ENCODE results near the gene OLIG1.
A peak's percentile ranks its signal among the peaks of the same experiment; 100 is the strongest.

OLIG1 gene

DNA sequence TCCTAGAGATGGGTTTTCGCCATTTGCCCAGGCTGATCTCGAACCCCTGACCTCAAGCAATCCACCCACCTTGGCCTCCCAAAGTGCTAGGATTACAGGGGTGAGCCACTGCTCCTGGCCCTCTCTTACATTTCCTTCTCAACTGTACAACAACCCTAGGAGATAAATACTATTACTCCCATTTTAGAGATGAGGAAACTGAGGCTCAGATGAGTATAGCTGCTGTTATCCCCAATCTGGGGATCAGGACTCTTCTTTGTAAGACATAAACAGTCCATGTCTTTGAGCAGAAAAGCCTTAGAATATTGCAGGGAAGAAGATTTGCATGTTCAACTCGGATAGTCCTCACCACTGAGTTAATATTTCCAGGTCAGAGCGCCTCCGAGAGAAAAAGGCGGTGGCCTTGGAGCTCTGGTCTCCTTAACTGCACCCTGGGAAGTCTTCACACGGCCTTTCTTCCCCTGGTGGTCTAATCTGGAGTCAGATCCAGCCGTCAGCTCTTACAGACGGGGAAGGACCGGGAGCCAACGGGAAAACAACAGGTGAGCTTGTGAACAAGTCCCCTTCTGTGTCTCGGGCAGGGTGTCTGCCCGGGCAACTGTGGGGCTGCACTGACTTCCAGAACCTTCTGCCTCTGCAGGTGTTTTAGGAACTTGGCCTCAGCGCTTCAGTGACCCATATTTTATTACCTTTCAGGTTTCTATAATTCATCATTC, 5.9 kb upstream of the OLIG1 start:
- no peak for DNase-seq

DNA sequence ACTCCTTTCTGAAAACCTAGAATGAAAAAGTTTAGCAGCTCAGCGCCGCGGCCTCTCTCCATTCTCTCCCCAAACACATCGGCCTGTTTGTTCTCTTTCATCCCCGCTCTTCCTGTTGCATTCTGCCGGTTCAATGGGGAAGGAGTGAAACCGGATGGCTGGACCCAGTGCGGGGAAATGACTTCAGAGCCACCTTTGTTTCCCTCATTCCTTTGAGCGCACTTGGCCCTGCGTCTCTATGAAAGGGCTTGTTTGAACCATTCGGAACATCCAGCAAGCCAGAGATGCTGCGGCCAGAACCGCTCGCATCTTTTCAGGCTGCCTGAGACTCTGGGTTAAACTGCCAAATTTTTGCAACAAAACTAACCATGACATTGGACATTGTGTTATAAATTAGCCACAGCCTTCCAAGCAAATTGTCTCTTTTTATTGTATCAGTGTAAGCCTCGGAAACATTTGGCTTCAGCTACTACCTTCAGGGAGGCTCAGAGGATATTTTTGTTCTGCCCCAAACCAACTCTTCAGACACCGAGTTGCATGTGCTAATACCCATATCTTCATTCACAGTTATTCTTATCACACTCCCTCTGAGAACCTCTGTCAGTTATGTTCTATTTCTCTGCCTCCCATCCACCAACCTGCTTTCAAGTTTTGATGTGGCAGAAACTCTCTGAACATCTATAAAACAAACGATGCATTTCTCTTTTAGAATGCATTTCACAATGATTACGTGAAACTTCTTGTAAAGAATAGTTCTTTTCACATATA, 5.1 kb upstream of the OLIG1 start:
- DNase-seq, result peak; percentile 13

DNA sequence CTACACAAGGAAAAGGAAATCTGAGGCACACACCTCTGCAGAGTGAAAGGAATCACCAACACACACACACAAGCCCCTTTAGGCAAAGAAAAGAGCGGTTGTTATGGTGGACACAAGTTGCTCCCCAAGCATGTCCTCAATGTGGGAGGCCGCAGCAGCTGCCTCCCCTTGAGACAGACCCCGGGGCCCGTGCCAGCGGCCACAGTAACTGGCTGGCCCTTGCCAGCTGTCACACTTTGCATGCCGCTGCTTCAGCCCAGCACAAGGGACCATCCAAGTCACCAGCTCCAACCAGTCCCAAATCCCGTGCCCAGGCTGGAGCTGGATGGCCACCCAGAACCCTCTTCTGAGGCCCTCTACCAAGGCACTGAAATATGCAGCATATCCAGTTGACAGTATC, 2.9 kb upstream of the OLIG1 start:
- DNase-seq, result no peak

DNA sequence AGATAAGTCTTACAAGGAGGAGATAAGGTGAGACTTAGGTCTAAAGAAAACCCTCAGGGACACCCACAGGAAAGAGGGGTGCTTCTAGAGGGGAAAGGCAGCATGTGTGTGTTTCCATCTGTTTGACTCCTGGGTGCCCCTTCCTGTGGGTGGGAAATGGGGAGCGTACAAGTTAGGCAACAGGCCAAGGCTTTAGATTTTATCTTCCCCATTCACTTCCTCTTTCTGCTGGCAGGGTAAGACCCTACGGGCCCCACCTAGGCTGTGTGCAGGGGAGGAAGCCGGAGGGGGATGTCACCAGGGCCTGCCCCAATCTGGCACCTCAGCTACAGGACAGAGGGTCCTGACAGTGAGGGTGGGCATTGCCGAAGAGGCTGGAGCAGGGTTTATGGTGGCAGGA, 2.5 kb upstream of the OLIG1 start:
- peak; percentile 69 for DNase-seq

DNA sequence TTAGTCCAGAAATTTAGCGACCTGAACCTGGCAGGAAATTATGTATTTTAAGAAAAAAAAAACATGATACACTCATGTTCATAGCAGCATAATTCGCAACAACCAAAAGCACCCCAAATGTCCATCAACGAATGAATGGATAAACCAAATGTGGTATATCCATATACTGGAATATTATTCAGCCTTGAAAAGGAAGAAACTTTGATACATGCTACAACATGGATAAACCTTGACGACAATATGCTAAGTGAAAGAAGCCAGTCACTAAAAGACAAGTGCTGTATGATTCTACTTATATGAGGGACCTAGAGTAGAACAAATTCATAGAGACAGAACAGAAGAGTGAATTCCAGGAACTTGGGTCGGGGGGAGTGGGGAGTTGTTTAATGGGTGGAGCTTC, 698 bp upstream of the OLIG1 start:
- DNase-seq, result no peak

DNA sequence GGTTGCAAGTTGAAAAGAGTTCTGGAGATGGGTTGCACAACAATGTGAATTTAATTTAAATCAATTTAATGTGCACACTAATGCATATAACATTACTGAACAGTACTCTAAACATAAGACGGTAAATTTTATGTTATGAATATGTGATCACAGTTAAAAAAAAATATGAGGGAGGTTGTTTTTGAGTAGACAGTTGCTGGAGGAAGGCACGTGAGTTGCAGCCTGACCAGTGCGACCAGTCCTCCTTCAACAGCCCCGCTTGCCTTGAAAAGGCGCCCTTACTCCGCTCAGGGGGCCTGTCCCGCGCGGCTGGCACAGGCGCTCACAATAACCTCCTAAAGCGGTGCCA, 322 bp upstream of the OLIG1 start:
- DNase-seq, result no peak

DNA sequence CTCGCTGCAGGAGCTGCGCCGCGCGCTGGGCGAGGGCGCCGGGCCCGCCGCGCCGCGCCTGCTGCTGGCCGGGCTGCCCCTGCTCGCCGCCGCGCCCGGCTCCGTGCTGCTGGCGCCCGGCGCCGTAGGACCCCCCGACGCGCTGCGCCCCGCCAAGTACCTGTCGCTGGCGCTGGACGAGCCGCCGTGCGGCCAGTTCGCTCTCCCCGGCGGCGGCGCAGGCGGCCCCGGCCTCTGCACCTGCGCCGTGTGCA, 730 bp downstream of the OLIG1 start:
- DNase-seq, result no peak

DNA sequence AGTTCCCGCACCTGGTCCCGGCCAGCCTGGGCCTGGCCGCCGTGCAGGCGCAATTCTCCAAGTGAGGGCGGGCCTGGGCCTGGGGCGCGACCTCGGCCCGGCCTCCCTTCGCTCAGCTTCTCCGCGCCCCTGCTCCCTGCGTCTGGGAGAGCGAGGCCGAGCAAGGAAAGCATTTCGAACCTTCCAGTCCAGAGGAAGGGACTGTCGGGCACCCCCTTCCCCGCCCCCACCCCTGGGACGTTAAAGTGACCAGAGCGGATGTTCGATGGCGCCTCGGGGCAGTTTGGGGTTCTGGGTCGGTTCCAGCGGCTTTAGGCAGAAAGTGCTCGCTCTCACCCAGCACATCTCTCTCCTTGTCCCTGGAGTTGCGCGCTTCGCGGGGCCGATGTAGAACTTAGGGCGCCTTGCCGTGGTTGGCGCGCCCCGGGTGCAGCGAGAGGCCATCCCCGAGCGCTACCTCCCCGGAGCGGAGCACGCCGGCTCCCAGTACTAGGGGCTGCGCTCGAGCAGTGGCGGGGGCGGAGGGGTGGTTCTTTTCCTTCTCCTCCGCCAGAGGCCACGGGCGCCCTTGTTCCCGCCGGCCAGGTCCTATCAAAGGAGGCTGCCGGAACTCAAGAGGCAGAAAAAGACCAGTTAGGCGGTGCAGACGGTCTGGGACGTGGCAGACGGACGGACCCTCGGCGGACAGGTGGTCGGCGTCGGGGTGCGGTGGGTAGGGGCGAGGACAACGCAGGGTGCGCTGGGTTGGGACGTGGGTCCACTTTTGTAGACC, 1.2 kb downstream of the OLIG1 start:
- no peak for DNase-seq

DNA sequence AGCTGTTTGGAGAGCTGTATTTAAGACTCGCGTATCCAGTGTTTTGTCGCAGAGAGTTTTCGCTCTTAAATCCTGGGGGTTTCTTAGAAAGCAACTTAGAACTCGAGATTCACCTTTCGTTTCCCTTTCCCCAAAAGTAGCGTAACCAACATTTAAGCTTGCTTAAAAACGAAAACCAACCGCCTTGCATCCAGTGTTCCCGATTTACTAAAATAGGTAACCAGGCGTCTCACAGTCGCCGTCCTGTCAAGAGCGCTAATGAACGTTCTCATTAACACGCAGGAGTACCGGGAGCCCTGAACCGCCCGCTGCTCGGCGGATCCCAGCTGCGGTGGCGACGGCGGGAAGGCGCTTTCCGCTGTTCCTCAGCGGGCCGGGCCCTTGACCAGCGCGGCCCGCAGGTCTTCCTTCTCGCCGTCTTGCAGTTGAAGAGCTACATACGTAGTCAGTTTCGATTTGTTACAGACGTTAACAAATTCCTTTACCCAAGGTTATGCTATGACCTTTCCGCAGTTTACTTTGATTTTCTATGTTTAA, 1.9 kb downstream of the OLIG1 start:
- DNase-seq, result no peak

DNA sequence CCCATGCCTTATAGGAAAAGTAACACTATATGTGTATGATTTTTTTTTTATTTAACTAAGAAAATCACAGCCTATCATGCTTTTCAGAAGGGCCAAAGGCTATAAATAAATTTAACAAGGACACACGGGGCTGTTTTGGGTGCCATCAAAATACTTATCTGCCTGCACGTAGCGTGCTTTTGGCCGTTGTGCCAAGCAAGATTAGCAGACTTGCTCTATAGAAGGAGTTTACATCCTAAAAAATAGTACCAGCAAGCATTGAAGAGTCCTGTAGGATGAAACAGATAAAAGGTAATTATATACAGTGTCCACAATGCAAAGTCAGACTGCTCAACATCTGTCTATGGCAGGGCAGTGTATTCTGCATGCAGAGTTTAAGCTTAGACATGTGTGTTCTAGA, 3.7 kb downstream of the OLIG1 start:
- DNase-seq, result no peak

DNA sequence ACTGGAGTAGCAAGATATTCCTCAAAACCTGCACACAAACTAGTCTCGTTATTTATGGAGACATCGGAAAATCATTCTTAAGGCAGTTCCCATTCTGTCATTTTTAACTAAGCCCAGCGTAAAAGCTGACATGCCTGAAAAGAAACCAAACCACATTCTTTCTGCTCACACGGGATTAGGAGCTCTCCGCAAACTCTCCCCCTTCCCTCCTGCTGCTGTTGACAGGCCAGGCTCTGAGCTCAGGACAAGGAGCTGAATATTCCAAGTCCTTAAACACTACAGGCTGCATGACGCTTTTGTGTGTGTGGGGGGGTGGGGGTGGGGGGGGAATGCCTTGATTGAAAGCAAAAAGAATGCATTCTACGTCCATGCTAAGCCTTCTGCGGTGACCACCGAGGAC, 5.2 kb downstream of the OLIG1 start:
- no peak for DNase-seq

DNA sequence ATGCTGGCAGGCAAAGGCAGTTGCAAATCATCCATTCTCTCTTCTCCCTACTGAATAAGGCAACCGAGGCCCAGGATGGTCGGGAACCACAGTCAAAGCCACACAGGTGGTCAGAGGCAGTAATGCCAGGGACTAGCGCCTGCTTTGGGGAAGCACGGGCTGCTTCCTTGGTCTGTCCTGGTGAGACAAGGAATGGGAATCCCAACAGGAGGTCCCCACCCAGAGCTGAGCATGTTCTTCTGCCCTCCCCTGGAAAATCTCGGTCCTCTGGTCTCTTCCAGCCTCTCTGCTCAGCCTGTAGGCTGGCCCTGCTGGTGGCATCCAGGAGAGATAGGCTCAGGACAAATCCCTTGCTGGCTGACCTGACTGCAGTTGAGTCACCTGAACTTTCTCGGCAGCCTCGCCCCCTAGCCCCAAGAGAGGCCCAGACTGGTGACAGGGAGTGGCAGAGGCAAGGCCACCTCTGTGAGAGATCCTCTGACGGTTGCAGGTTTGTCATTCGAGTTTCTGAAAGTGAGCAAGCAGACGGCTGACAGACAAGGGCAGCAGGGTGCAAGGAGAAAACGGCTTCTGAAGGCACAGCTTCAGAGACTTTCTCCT, 5.8 kb downstream of the OLIG1 start:
- DNase-seq, result no peak

DNA sequence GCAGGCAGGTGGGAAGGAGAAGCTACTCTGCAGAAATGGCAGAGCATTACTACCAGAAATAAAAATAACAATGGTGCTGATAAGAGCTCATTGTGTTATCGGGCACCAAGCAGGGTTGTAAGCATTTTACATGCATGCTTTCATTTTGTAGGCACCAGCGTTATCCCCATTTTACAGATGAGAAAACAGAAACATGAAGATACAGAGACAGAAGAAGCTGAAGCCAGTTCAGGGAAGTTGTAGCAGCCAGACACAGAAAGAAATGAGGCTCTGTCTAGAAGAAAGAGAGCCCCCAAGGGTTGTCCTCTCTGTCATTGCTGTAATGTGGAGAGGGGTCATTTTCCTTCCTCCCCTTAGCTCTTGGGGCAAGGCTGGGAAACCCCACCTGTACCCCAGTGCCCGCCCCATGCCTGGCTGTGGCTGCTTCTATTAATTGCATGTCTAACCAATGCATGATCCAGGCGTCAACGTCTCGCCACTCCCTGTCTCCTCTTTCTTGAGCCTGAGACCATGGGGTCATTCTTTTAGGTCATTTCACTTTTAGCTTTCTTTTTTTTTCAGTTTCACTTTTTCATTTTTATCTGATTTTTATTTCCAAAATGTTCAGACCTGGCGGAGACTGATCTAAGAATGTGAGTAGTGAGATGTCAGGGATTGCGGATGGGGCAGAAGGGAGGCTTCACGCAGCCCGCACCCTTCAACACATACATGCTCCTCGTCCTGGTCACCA, 6.8 kb downstream of the OLIG1 start:
- DNase-seq, result no peak

DNA sequence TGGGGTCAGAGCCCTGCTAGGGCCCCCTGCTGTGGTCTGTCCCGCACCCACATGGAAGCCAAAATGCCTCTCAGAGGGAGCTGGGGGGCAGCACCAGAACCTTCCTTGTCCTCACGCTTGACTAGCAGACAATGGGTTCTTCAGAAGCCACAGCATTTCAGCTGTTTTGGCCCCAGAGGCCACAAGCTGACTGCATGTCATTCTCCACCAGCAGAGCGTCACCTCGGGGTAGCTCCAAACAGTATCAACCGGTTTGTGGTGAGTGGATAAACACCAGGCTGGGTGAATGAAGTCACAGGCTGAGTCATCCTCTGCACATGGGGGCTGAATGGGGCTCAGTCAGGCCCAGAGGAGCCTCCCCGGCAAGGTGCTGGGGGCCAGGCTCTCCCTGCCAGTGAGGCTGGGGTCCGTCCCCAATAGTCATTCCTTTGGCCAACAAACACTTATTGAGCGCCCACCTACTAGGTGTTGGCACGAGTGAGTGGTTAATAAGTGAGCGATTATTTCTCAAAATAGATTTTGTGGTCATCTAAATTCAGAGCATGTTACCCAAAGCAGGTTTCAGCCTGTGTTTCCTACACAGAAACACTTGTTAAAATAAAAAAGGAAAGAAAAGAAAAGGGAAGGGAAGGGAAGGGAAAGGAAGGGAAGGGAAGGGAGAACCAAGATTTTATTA, 9.1 kb downstream of the OLIG1 start:
- DNase-seq, result peak; percentile 77

DNA sequence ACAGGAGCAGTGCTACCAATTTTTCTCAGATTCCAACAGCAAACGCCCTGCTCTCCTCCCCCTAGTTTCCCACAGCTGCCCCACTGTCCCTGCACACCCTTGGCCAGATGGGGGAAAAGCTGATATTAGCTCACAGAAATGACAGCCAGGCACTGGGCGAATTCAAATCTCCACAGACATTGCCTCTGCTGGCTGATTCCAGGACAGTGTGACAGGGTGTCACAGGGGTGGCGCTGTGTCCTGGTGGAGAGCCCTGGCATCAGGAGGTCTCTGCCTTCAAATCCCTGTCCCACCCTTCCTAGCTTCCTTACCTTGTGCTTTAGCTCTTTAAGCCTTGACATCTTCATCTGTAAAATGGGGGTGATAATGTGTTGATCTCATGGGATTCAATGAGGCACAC, 10.4 kb downstream of the OLIG1 start:
- no peak for DNase-seq

DNA sequence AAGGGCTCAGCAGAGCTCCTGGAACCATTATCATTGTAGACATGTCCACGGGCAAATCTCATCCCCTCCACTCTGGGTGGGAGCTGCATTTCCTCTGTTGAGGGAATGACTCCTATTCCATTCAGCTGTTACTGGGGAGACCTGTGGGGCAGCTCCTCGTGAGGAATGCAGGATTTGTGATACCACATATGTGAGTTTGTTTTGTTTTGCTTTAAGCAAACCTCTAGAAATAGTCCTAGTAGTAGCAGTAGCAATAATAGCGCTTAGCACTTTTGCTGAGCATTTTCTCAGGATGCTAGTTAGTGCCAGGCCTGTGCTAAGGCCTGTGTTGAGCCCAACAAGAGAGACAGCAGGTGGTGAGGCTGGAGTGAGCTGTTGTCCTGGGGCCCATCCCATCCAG, 10.8 kb downstream of the OLIG1 start:
- DNase-seq, result no peak

DNA sequence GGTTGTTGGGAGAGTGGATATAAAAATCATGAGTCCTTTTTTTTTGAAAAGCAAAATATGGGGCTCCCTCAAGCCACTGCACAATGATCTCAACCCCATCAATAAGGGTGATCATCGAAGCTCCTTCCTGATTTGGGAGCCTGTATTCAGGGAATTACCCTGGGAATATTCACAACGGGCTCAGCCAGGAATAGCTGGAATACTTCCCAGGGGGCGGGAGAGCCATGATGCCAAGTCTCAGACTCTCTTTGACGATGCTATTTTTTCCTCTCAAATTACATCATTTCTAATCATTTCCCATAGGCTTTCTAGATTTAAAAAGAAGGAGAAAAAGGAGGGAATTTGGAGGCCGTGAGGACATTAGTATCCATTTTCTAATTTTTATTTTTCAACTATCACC, 18.4 kb downstream of the OLIG1 start:
- no peak for DNase-seq

DNA sequence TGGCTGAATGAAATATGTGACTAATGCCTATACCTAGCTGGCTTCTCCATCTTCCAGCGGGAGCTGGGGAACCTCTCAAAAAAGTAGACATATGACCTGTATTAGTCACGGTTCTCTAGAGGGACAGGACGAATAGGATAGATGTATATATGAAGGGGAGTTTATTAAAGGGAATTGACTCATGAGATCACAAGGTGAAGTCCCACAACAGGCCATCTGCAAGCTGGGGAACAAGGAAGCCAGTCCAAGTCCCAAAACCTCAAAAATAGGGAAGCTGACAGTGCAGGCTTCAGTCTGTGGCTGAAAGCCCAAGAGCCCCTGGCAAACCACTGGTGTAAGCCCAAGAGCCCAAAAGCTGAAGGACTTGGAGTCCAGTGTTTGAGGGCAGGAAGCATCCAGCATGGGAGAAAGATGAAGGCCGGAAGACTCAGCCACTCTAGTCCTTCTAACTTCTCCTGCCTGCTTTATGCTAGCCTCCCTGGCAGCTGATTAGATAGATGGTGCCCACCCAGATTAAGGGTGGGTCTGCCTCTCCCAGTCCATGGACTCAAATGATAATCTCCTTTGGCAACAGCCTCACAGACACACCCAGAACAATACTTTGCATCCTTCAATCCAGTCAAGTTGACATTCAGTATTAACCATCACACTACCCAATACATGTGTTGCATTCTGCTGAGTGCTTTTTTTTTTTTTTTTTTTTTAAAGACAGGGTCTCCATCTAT, 19.6 kb downstream of the OLIG1 start:
- peak; percentile 50 for DNase-seq

DNA sequence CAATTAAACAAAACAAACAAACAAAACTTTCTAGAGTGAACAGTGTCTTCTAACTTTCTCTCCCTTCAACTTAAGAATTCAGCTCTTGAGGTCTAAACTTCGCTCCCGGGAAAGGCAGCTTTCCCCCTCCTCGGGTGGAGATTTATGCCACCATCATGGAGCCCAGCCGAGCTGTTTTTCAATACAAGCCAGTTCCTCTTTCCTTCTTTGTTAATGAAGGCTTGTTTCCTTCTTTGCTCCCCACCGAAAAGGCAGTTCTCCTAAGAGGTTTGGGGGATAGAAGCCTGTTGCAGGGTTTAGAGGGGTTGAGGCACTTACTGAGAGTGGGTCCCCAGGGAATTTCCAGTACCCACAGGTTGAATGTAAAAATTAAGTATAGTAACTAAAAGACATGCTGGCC, 26.5 kb downstream of the OLIG1 start:
- DNase-seq, result peak; percentile 14

DNA sequence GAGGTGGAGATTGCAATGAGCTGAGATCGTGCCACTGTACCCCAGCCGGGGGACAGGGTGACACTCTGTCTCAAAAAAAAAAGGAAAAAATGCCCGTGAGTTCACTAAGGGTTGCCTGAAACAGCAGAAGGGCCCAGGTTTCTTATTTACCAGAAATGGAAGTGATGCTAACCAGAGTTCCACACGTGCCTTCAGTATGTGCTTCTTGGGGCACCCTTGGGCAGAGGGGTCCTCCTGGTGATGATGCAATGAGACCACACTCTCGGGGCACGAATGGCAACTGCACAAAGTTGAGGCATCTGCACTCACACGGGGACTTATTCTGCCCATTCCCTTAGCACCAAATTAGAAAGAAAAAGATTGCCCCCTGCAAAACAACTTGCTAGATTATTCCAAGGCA, 29.2 kb downstream of the OLIG1 start:
- DNase-seq, result no peak

DNA sequence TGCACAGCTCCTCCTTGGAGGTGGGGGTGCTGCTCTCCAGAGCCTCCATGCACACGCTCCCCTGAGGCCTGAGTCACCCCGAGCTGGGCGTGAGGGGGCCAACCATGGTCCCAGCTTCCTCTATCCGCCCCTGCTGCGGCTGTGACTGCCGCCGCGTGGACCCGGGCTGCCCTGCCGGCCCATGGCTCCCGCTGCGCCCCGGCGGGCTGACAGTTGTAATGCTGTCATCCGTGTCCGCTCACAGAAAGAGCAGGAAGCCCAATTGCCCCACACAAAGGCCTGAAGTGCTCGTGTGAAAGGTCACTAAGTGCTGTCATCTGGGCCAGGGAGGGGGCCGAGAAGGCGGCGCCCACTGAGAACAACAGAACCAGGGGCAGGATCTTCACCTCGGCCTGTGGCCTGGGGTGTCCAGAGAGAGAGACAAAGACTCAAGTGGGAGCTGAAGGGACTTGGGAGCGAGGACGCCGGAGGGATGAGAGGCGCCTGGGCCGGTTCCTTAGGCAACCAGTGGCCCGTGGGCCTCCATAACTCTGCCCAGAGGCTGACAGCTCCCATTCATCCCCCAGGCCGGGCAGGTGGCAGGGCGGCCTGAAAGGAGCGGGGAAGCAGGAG, 31.5 kb downstream of the OLIG1 start:
- DNase-seq, result no peak

All from OCI-M1 (cell line).